NCI-H1694 treated with DMSO at 0.1 percent for 48 hours (cell line): ENCODE measurements around the gene HJV.

Source experiments
- DNase-seq: peaks from one replicate; lab custom pipeline; 2025; lab: John Stamatoyannopoulos, UW

The HJV gene

DNA sequence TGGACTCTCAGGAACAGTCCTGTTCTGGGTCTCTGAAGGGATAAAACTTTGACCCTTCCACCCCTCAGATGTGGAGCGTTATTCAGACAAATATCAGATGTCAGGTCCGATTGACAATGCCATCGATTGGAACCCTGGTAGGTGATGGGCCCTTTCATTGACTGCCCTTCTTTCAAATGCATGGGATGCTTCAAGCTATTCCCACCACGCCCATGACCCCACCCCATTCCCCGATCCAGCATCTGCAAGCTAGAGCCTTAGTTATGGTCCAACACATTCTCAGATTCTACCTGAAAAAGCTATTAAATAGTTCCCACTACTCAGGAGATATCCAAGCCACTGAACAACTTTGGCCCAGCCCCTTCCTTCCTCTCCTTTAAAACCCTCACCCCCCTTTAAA, 44.5 kb downstream of the HJV start:
- DNase-seq: no peak

DNA sequence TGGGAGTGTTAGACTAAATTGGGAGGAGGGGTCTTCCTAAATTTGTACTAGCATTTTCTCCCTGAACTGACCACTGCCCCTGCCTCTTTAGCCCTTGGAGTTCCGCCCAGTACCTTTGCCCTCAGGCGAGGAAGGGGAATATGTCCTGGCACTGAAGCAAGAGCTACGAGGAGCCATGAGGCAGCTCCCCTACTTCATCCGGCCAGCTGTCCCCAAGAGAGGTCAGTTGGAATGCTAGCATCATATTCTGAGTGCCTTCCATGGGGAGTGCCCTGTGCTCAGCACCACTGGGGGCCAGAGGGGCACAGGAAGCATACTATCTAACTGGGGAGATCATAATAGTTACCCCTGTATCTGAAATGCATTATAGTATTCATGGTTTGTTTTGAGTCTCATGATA, 46.3 kb downstream of the HJV start:
- no peak for DNase-seq

DNA sequence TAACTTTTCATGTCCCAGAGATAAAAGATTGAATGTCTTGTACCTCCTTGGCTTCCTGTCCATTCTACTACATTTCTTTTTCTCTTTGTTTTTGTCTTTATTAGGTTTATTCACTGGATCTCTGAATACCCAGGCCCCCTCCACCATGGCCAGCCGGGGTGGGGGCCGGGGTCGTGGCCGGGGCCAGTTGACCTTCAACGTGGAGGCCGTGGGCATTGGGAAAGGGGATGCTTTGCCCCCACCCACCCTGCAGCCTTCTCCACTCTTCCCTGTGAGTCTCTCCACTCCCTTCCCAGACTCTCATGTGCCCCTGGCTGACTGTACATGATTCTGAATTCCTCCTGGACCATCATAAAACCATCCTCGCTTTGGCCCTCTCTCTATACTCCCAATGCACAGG, 46.8 kb downstream of the HJV start:
- DNase-seq: no peak

DNA sequence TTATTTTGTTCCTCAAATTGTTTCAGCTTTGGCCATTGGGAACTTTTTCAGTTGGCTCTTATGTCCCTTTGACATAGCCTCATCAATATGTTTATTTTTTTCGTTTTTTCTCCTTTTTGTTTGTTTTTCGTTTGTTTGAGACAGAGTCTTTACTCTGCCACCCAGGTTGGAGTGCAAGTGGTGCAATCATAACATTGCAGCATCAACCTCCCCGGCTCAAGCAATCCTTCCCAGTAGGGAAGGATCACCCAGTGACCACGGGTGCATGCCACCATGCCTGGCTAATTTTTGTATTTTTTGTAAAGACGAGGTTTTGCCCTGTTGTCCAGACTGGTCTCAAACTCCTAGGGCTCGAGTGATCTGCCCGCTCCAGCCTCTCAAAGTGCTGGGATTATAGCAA, 49.0 kb downstream of the HJV start:
- no peak for DNase-seq
